Esophagus squamous epithelium (tissue), 4 donors: ENCODE measurements around the gene CEMIP.

Source experiments
- CTCF ChIP-seq, 6 experiments: fragments of 450-650 bp in 4 of 6; fragments of 200-600 bp in 2 of 6; sonication (generic) in 2 of 6; IDR thresholded peaks; one replicate each; pipeline ENCODE4 v1.5.1; 2016 to 2019; ENCODE audit warnings: antibody characterized with exemption in 6 of 6, mild to moderate bottlenecking in 4 of 6, moderate library complexity in 4 of 6
- POLR2A ChIP-seq, 4 donors: fragments of 450-650 bp; IDR thresholded peaks; one replicate each; pipeline ENCODE4 v1.6.1; 2017; ENCODE audit warnings: antibody characterized with exemption in 4 of 4, mild to moderate bottlenecking in 4 of 4, moderate library complexity in 3 of 4

- no peak for TF ChIP-seq CTCF (IDR thresholded peaks at IDR 0.05)
- no peak for TF ChIP-seq POLR2A (IDR thresholded peaks at IDR 0.05)
Observed at GRCh38 chr15:80796407-80796806, 17.2 kb downstream of the CEMIP start.
